Upper lobe of right lung (tissue), 1 donor: ENCODE measurements around the gene ADD1. TPM values are rescaled to one million over a fixed set of nuclear protein-coding genes. Genes with fewer than 3 reads are reported as not detected.
"Not testable (repeated sequence)": the region's sequence is repeated elsewhere in the genome, so short reads cannot be mapped to it uniquely, and the experiment has no call there.

Source experiments
- ATAC-seq: fragments of 200-7000 bp; cut with Tn5 transposase; one replicate; pipeline ENCODE4 v1.9.1; 2020; ENCODE audit warnings: mild to moderate bottlenecking, moderate library complexity
- DNase-seq: peaks from one replicate; pipeline ENCODE4 v3.0.0-alpha.2; 2020
- H3K27ac ChIP-seq: fragments of 200-600 bp; one replicate; pipeline ENCODE4 v1.8.0; 2022
- H3K27me3 ChIP-seq: fragments of 200-600 bp; one replicate; pipeline ENCODE4 v1.8.0; 2022; ENCODE audit warnings: mild to moderate bottlenecking
- H3K36me3 ChIP-seq: fragments of 200-600 bp; one replicate; pipeline ENCODE4 v1.8.0; 2022
- H3K4me1 ChIP-seq: fragments of 200-600 bp; one replicate; pipeline ENCODE4 v1.8.0; 2022
- H3K4me3 ChIP-seq: fragments of 200-600 bp; one replicate; pipeline ENCODE4 v1.8.0; 2022; ENCODE audit warnings: mild to moderate bottlenecking
- H3K9me3 ChIP-seq: fragments of 200-600 bp; one replicate; pipeline ENCODE4 v1.8.0; 2022
- CTCF ChIP-seq: fragments of 200-600 bp; IDR thresholded peaks from one replicate; pipeline ENCODE4 v1.8.0; 2022; ENCODE audit warnings: antibody characterized with exemption
- intact Hi-C: fragments of 100-400 bp; cut with DNase I; formaldehyde crosslinking; loops from one replicate; pipeline ENCODE4 v1.11.0; 2022
- total RNA-seq: library from RNA; stranded (reverse); fragmentation: NEBNext Ultra II Directional; extraction: Animal tissue kit (Norgen Biotek cat#: 25700); gene quantifications from one replicate; pipeline ENCODE4 v1.2.1, GENCODE V29; 2021
- donor health status: DM: no; HTN: yes; CAD: no; lungs with severe emphysema.

The ADD1 gene
- total RNA-seq, 1 donor from 2014 or later: 286 TPM

GRCh38 chr4:2943364-2944090 is 99.9 kb downstream of the ADD1 start:
- no peak for TF ChIP-seq CTCF
- intact Hi-C loops: no loop called here
- Histone ChIP-seq H3K9me3 (no peaks in the 10 kb centered on the region), H3K4me3 (no peak overlapping the region), H3K4me1 (peaks cover 4% of the 10 kb centered on the region), H3K27ac (no peak overlapping the region), H3K36me3 (peaks cover 97% of the 10 kb centered on the region), H3K27me3 (no peaks in the 10 kb centered on the region)
- DNase-seq: no peak
- ATAC-seq: no peak

GRCh38 chr4:2944091-2944482 is 100.4 kb downstream of the ADD1 start:
- DNase-seq: no peak
- H3K27me3 ChIP-seq: no peaks in the 10 kb centered on the region
- H3K4me1 ChIP-seq: peaks cover 4% of the 10 kb centered on the region
- H3K27ac ChIP-seq: peak overlapping the region; percentile 6
- H3K36me3 ChIP-seq: peaks cover 97% of the 10 kb centered on the region
- no peak overlapping the region for H3K4me3 ChIP-seq
- no peaks in the 10 kb centered on the region for H3K9me3 ChIP-seq
- no peak for TF ChIP-seq CTCF
- intact Hi-C loops: no loop called here
- no peak for ATAC-seq

- ATAC-seq (peak; percentile 14), DNase-seq (no peak)
- intact Hi-C loops: no loop called here
- Histone ChIP-seq H3K4me1 (peaks cover 4% of the 10 kb centered on the region), H3K9me3 (no peaks in the 10 kb centered on the region), H3K36me3 (peaks cover 97% of the 10 kb centered on the region), H3K27me3 (no peaks in the 10 kb centered on the region), H3K27ac (peak overlapping the region; percentile 6), H3K4me3 (no peak overlapping the region)
- no peak for TF ChIP-seq CTCF
These were observed 101.2 kb downstream of the ADD1 start for GRCh38 chr4:2944586-2945526.

GRCh38 chr4:2945619-2946604 is 102.3 kb downstream of the ADD1 start:
- intact Hi-C loops, H3K9me3 ChIP-seq: not testable (repeated sequence)

GRCh38 chr4:2946812-2947600 is 103.4 kb downstream of the ADD1 start:
- DNase-seq (no peak), ATAC-seq (no peak)
- no peak for TF ChIP-seq CTCF
- H3K4me3 ChIP-seq: no peak overlapping the region
- H3K27me3 ChIP-seq: no peaks in the 10 kb centered on the region
- H3K4me1 ChIP-seq: no peaks in the 10 kb centered on the region
- peaks cover 97% of the 10 kb centered on the region for H3K36me3 ChIP-seq
- H3K9me3 ChIP-seq: no peaks in the 10 kb centered on the region
- intact Hi-C loops: no loop called here
- no peak overlapping the region for H3K27ac ChIP-seq

More at GRCh38 chr4:2945619-2946604, 102.3 kb downstream of the ADD1 start:
- H3K4me3 ChIP-seq, ATAC-seq, H3K27ac ChIP-seq, H3K4me1 ChIP-seq, H3K27me3 ChIP-seq: not testable (repeated sequence)
- H3K36me3 ChIP-seq: peaks cover 97% of the 10 kb centered on the region
- DNase-seq: peak; percentile 39
